ENCODE data around the gene NCOA6. TPM values are rescaled to one million over a fixed set of nuclear protein-coding genes. Genes with fewer than 3 reads are reported as not detected.
"Not testable (repeated sequence)": the region's sequence is repeated elsewhere in the genome, so short reads cannot be mapped to it uniquely, and the experiment has no call there.

The NCOA6 gene
- total RNA-seq, 1 donor from 2014 or later: 15.5 TPM

- no peak overlapping the region for H3K4me3 ChIP-seq (ENCODE audit: low read depth, low read length)
- DNase-seq (ENCODE audit: low read depth): no peak
- TF ChIP-seq CTCF (conservative IDR thresholded peaks at IDR 0.05; ENCODE audit: low read depth, low read length): no peak
These were observed 7.7 kb downstream of the NCOA6 start for GRCh38 chr20:34817801-34818200.

DNA sequence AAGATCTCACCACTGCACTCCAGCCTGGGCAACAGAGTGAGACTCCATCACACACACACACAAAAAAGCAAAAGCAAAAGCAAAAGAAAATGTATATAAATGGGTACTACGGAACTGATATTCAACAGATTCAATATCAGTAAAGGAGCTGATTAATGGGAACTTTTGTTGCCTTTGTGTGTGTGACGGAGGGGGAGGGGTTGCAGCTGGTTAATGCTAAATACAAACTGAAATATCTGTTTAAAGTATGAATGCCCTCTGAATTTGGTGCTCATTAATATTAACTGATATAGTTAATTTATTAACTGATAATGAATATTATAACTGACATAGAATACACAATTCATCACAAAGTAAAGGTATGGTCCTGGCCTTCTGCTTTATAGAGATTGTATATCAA lies 8.4 kb downstream of the NCOA6 start:
- no peak for TF ChIP-seq CTCF (conservative IDR thresholded peaks at IDR 0.05; ENCODE audit: low read depth, low read length)
- DNase-seq (ENCODE audit: low read depth): no peak
- no peak overlapping the region for H3K4me3 ChIP-seq (ENCODE audit: low read depth, low read length)

GRCh38 chr20:34815636-34816035 lies 9.8 kb downstream of the NCOA6 start:
- H3K4me3 ChIP-seq (ENCODE audit: low read depth, low read length): no peak overlapping the region
- no peak for TF ChIP-seq CTCF (conservative IDR thresholded peaks at IDR 0.05; ENCODE audit: low read depth, low read length)
- no peak for DNase-seq (ENCODE audit: low read depth)

DNA sequence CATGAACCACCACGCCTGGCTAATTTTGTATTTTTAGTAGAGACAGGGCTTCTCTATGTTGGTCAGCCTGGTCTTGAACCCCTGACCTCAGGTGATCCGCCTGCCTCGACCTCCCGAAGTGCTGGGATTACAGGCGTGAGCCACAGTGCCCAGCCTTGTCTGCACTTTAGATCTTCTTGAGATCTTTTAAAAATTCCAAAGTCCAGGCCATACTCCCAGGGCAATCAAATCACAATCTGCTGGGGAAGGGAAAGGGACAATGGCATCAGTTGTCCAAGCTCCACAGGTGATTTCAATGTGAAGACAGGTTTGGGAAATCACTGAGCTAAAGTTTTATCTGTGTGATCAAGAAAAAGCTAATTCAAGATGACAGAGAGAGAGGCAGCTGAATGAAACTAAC lies 16.9 kb downstream of the NCOA6 start:
- H3K4me3 ChIP-seq (ENCODE audit: low read depth, low read length): no peak overlapping the region
- DNase-seq (ENCODE audit: low read depth): no peak
- no peak for TF ChIP-seq CTCF (conservative IDR thresholded peaks at IDR 0.05; ENCODE audit: low read depth, low read length)

GRCh38 chr20:34807944-34808465 lies 17.4 kb downstream of the NCOA6 start:
- H3K4me3 ChIP-seq (ENCODE audit: low read depth, low read length); DNase-seq (ENCODE audit: low read depth): not testable (repeated sequence)

DNA sequence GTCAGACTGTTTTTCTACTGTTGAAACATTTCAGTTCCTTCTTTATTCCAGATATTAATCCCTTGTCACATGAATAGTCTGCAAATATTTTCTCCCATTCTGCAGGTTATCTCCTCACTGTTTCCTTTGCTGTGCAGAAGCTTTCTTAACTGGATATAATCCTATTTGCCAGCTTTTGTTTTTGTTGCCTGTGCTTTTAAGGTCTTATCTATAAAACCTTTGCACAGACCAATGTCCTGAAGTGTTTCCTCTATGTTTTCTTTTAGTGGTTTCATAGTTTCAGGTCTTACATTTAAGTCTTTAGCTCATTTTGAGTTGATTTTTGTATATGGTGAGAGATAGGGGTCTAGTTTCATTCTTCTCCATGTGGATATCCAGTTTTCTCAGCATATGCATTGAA lies 19.2 kb downstream of the NCOA6 start:
- no peak for TF ChIP-seq CTCF (conservative IDR thresholded peaks at IDR 0.05; ENCODE audit: low read depth, low read length)

GRCh38 chr20:34798871-34799270 lies 26.6 kb downstream of the NCOA6 start:
- no peak for DNase-seq (ENCODE audit: low read depth)
- TF ChIP-seq CTCF (conservative IDR thresholded peaks at IDR 0.05; ENCODE audit: low read depth, low read length): no peak
- no peak overlapping the region for H3K4me3 ChIP-seq (ENCODE audit: low read depth, low read length)

More for the DNA sequence above, 19.2 kb downstream of the NCOA6 start:
- no peak for DNase-seq (ENCODE audit: low read depth)
- H3K4me3 ChIP-seq (ENCODE audit: low read depth, low read length): no peak overlapping the region
